Measurements from ENCODE around the gene SPATA9. TPM values are rescaled to one million over a fixed set of nuclear protein-coding genes. Genes with fewer than 3 reads are reported as not detected.

The SPATA9 gene
- total RNA-seq, 1 experiment from 2014 or later = not detected

GRCh38 chr5:95615164-95615467 lies 67.7 kb downstream of the SPATA9 start (continued):
- no peak for TF ChIP-seq CEBPB (IDR thresholded peaks at IDR 0.05; ENCODE audit: low read depth)

GRCh38 chr5:95613514-95613913 lies 69.3 kb downstream of the SPATA9 start:
- H3K9me3 ChIP-seq (ENCODE audit: control insufficient read depth in 1 of 2, insufficient read depth in 1 of 2, low read depth in 1 of 2, low read length in 2 of 2) = peaks cover 0 to 4% of the 10 kb centered on the region in 2 experiments; a peak in 1 of 4 replicates
- H3K4me1 ChIP-seq (ENCODE audit: control insufficient read depth in 1 of 2, insufficient read depth in 2 of 2, low read length in 2 of 2) = no peaks in the 10 kb centered on the region
- TF ChIP-seq POLR2A (IDR thresholded peaks at IDR 0.05; ENCODE audit: borderline replicate concordance, extremely low read depth, insufficient read depth, insufficient read length) = no peak
- TF ChIP-seq ZNF274 (IDR thresholded peaks at IDR 0.05; ENCODE audit: low read depth, low read length) = no peak
- no peak for TF ChIP-seq REST (IDR thresholded peaks at IDR 0.05; ENCODE audit: low read depth)
- no peak for TF ChIP-seq CTCF (IDR thresholded peaks at IDR 0.05 in 2 of 3, conservative IDR thresholded peaks at IDR 0.05 in 1 of 3; ENCODE audit: borderline replicate concordance in 1 of 3, insufficient read depth in 1 of 3, low read depth in 2 of 3, low read length in 2 of 3)
- no peak for TF ChIP-seq JUND (IDR thresholded peaks at IDR 0.05)
- no peak for TF ChIP-seq EGR1 (IDR thresholded peaks at IDR 0.05; ENCODE audit: low read depth)
- no peak for TF ChIP-seq FOSL1 (IDR thresholded peaks at IDR 0.05; ENCODE audit: low read depth)
- TF ChIP-seq RAD21 (IDR thresholded peaks at IDR 0.05; ENCODE audit: low read depth) = no peak
- no peak for TF ChIP-seq ATF3 (IDR thresholded peaks at IDR 0.05)
- no peak for TF ChIP-seq YY1 (IDR thresholded peaks at IDR 0.05; ENCODE audit: extremely low read depth, insufficient replicate concordance, low read depth, low read length)
- no peak for TF ChIP-seq POLR2AphosphoS5 (IDR thresholded peaks at IDR 0.05; ENCODE audit: low read depth, low read length)
- no peak overlapping the region for H3K27ac ChIP-seq (ENCODE audit: low read depth, low read length)
- ChIA-PET RAD21 (ENCODE audit: low non-redundant PET in 1 of 2, low total read pairs in 2 of 2, uncharacterized antibody in 2 of 2, unreplicated experiment in 2 of 2) (no interaction called here), POLR2A (no interaction called here), CTCF (no interaction called here)
- no peak overlapping the region for H2AFZ ChIP-seq (ENCODE audit: low read depth, low read length, poor library complexity, severe bottlenecking)
- no peaks in the 10 kb centered on the region for H3K27me3 ChIP-seq (ENCODE audit: insufficient read depth, low read length)
- no peak overlapping the region for H3K4me3 ChIP-seq (replicated peaks in 1 of 2; ENCODE audit: low read depth in 1 of 2, low read length in 2 of 2)
- no peaks in the 10 kb centered on the region for H4K20me1 ChIP-seq (ENCODE audit: insufficient read depth)
- no peaks in the 10 kb centered on the region for H3K79me2 ChIP-seq (ENCODE audit: insufficient read depth, low read length)
- no peaks in the 10 kb centered on the region for H3K36me3 ChIP-seq (ENCODE audit: control insufficient read depth in 1 of 2, insufficient read depth in 2 of 2, low read length in 2 of 2)
- H3K4me2 ChIP-seq (ENCODE audit: low read length) = no peak overlapping the region
- ATAC-seq (no peak), DNase-seq (ENCODE audit: low read depth, low spot score) (no peak)
- no peak overlapping the region for H3K9ac ChIP-seq (ENCODE audit: low read length)
- intact Hi-C loops (cut with micrococcal nuclease) = no loop called here
- no peaks in the 10 kb centered on the region for H3K9me2 ChIP-seq (ENCODE audit: insufficient read depth)
- no TSS peak for BruUV-seq (replicated peaks)

Measured in HCT116 (cell line).